GM12864 (cell line): Measurements from ENCODE around the gene ZNF275.

Experiments
- DNase-seq: peaks from one replicate; pipeline ENCODE4 v3.0.0-alpha.2; 2011; ENCODE audit warnings: low read depth
- H3K4me3 ChIP-seq: 2 replicates; pipeline ENCODE4 v1.5.1; 2011; ENCODE audit warnings: mild to moderate bottlenecking, low read depth, low read length, control low read depth
- TF ChIP-seq, protein P1 (sequence below): IDR thresholded peaks from 2 replicates; pipeline ENCODE4 v1.5.1; 2011; ENCODE audit warnings: low read depth, mild to moderate bottlenecking, moderate library complexity, low read length, control low read depth, inconsistent platforms; ENCODE audit errors: missing control alignments

The ZNF275 gene

GRCh38 chrX:153397256-153397960, 63.5 kb downstream of the ZNF275 start:
- TF ChIP-seq, protein P1, sequence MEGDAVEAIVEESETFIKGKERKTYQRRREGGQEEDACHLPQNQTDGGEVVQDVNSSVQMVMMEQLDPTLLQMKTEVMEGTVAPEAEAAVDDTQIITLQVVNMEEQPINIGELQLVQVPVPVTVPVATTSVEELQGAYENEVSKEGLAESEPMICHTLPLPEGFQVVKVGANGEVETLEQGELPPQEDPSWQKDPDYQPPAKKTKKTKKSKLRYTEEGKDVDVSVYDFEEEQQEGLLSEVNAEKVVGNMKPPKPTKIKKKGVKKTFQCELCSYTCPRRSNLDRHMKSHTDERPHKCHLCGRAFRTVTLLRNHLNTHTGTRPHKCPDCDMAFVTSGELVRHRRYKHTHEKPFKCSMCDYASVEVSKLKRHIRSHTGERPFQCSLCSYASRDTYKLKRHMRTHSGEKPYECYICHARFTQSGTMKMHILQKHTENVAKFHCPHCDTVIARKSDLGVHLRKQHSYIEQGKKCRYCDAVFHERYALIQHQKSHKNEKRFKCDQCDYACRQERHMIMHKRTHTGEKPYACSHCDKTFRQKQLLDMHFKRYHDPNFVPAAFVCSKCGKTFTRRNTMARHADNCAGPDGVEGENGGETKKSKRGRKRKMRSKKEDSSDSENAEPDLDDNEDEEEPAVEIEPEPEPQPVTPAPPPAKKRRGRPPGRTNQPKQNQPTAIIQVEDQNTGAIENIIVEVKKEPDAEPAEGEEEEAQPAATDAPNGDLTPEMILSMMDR: no peak
- no peak overlapping the region for H3K4me3 ChIP-seq
- DNase-seq: no peak

- TF ChIP-seq, protein P1: no peak
- DNase-seq: no peak
- H3K4me3 ChIP-seq: no peak overlapping the region
These were observed 64.5 kb downstream of the ZNF275 start for GRCh38 chrX:153398275-153398960.

GRCh38 chrX:153400146-153401132, 66.5 kb downstream of the ZNF275 start:
- H3K4me3 ChIP-seq: no peak overlapping the region
- peak; percentile 13 for DNase-seq
- TF ChIP-seq, protein P1: peak; percentile 97

GRCh38 chrX:153401133-153401764, 67.3 kb downstream of the ZNF275 start, which contains the start of gene PNMA6E:
Gene PNMA6E (minus strand): TSS chrX:153401350. CDS start chrX:153398849, 2,501 bp downstream.
- no peak for DNase-seq
- TF ChIP-seq, protein P1: no peak
- H3K4me3 ChIP-seq: no peak within 1 kb of the TSS
